NCI-H82 treated with DMSO at 0.1 percent for 48 hours (cell line): ENCODE measurements around the gene NFATC3.
A peak's percentile ranks its signal among the peaks of the same experiment; 100 is the strongest.

Experiments used
- DNase-seq: peaks from one replicate; lab custom pipeline; 2025; ENCODE audit not compliant: unreplicated experiment; lab: John Stamatoyannopoulos, UW

Gene NFATC3

GRCh38 chr16:68267612-68268405 lies 182.6 kb downstream of the NFATC3 start:
- DNase-seq = peak; percentile 64

DNA sequence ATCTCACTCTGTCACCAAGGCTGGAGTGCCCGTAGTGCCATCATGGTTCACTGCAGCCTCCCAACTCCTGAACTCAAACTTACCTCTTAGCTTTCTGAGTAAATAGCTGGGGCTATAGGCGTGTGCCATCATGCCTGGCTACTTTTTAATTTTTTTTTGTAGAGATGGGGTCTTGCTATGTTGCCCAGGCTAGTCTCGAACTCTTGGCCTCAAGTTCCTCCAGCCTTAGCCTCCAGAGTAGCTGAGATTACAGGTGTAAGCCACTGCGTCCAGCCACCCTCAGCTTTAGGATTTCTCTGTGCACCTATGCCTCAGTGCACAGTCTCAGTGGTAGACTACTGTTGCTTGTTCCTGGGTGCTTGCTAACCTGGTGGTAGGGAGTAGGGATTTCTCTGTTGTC lies 184.6 kb downstream of the NFATC3 start:
- DNase-seq = no peak

DNA sequence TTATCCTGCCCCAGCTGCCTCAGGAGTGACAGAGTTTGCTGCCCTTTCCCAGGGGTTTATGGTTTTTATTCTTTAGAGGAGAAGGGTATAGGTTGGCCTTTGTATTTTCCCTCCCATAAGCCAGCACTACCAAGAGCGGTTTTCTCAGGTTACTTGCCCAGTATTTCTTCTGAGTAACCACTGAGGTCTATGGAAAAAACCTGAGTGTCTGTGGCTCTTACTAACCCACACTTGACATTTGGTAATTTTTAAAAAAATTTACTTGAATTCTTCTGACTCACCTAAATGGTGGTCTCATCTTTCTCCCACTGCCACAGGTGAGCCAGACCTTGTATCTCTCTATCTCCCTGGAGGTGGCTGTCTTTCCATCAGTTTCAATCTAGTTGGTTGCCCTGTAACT lies 185.2 kb downstream of the NFATC3 start:
- DNase-seq = no peak

DNA sequence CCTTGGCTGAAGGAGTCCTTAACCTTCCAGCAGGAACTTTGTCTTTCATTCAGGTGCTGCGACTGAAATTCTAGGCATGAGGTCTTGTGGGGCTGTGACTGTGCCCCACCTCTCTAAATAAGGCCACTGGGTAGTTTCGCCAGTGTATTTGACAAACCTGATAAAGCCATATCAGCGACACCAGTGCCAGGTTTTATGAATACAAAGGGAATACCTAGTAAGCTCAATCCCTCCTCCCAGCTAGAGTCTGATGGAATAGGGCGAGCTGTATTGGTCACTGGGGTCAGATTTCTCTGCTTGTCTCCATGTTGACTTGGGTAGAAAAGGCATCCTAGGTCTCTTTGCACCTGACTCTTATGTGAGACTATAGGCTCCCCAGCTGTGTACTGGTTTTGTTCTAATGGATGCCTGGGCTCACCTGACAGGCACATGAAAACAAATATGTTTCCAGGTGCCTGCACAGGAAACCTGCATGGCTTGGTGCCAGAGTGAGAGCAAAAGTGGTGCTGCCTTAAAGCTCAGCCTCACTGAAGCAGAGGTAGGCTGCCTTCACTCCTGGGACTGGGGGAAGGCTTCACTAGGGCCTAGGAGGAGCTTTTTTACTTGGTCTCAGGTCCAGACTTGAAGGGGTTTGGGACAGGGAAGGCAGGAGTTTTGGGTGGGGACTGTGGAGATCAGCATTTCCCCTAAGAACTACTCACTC lies 187.5 kb downstream of the NFATC3 start:
- DNase-seq = no peak

DNA sequence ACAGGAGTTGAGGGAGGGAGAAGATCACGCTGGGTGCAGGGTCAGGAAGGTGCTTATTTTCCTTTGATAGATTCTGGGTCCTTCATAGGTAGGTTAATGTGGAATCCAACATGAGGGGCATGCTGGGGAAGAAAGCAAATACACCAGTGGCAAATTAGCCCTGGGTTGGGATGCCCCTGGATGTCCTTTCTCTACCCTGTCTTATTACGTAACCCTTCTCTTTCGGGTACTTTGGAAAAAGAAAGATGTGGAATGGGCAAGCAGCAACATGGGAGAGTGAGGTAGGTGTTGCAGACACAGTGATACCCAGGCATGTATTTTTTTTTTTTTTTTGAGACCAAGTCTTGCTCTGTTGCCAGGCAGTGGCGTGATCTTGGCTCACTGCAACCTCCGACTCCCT lies 188.3 kb downstream of the NFATC3 start:
- no peak for DNase-seq

DNA sequence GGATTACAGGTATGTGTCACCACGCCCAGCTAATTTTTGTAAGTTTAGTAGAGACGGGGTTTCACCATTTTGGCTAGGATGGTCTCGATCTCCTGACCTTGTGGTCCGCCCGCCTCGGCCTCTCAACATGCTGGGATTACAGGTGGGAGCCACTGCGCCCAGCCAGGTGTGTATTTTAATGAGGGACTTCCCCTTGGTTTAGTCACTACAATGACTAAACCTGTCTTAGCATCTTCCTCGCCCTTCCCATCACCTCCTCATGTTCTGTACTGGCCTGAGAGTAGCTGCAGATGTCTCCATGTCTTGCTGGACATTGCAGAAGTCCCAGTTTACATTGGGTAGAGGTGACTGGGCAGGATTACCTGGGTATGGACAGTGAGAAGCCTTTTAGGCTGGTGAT lies 188.7 kb downstream of the NFATC3 start:
- DNase-seq = no peak

DNA sequence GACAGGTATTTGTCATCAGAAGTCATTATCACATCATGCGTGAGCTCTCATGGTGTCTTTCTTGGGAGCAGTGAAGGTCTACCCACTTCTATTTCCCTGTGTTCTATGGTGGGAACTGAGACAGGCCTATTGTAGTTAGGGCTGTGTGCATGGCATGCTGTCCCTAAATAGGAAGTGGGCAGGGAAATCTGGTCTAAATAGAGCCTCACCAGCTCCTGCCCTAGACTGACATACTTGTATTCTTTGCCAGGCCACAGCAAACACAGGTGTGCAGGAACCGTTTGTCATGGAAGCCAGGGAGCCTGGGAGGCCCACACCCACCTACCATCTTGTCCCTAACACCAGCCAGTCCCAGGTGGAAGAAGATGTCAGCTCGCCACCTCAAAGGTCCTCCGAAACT lies 189.3 kb downstream of the NFATC3 start:
- DNase-seq = no peak

DNA sequence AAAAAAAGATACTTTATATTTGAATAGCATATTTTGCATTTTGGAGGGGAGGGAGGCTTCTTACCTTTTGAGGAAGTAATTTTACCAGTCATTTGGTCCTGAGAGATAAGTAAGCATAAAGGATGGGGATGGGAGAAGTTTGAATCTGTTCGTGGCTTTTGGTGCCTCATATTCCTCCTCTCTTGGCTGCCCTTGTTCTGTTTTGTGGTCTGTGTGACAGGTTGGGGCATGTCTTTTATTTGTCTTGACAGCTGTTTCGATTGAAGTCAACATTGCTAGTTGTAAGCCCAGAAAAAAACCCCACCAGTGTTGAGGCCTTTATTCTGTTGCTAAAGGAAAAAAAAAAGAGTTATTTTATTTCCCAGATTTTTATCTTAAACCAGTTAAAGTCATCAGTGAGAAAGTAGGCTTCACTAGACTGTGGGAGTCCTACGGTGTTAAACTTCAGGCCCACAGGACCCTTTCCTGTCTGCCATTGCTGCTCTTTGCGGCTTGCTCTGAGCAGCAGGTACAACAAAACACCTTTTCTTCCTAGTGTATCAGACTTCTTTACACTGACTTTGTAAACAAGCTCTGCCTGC lies 190.5 kb downstream of the NFATC3 start:
- no peak for DNase-seq

DNA sequence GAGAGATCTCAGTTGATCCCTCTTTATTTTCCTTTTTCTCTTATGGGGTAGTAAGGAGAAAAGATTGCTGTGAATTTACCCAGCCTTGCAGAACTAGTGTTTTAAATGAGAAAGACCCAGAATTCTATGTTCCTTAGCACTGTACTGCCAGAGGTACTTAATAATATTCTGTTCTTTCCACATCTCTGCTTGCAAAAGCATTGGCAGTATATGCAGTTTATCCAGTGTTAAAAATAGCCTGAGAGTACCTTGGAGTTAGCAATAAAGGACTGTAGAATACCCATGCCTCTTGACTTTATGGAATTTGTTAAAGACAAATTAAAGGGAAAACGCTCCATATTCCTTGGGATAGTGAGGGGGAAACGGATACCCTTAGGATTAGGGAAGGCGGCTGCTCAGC lies 191.1 kb downstream of the NFATC3 start:
- no peak for DNase-seq
